Caco-2 (cell line): ENCODE measurements around the gene PTPRG. TPM values are rescaled to one million over a fixed set of nuclear protein-coding genes. Genes with fewer than 3 reads are reported as not detected.

Experiments
- BruUV-seq: library from RNA; stranded (reverse); fragments of 400-500 nt; replicated peaks from 2 replicates; lab custom pipeline; 2021; lab: Mats Ljungman, UMichigan
- CTCF ChIA-PET: fragments of 300-600 bp; sonication (Branson Sonifier 250); formaldehyde crosslinking; loops from one replicate; lab custom pipeline; 2022; ENCODE audit warnings: antibody characterized with exemption; lab: Charles Lee
- POLR2A ChIA-PET: fragments of 300-600 bp; sonication (Branson Sonifier 250); formaldehyde crosslinking; loops from one replicate; lab custom pipeline; 2022; ENCODE audit warnings: antibody characterized with exemption; lab: Charles Lee
- DNase-seq, 2 experiments: peaks; one replicate each; pipeline versions ENCODE4 v3.0.0 to v3.0.0-alpha.2; 2020 to 2022
- H3K27me3 ChIP-seq: replicated peaks from 2 replicates; pipeline ENCODE4 v1.6.0; 2011; ENCODE audit warnings: low read length; ENCODE audit not compliant: control insufficient read depth, insufficient read depth
- H3K36me3 ChIP-seq: 2 replicates; pipeline ENCODE4 v1.5.1; 2011; ENCODE audit warnings: low read length; ENCODE audit not compliant: control insufficient read depth, insufficient read depth
- H3K4me1 ChIP-seq: fragments of 250-450 bp; sonication (Bioruptor Pico); 2 replicates; pipeline ENCODE4 v1.5.1; 2020; ENCODE audit warnings: mild to moderate bottlenecking
- H3K4me3 ChIP-seq: 2 replicates; pipeline ENCODE4 v1.5.1; 2011; ENCODE audit warnings: low read depth, mild to moderate bottlenecking, control low read depth, low read length
- H3K9me3 ChIP-seq: fragments of 250-450 bp; sonication (Bioruptor Pico); 2 replicates; pipeline ENCODE4 v1.5.1; 2020; ENCODE audit warnings: mild to moderate bottlenecking, moderate library complexity
- H3K27ac Mint-ChIP-seq: one replicate; pipeline ENCODE4 v1.8.0; 2022; ENCODE audit warnings: mixed read lengths; ENCODE audit not compliant: unreplicated experiment
- H3K27me3 Mint-ChIP-seq: one replicate; pipeline ENCODE4 v1.8.0; 2022; ENCODE audit warnings: mixed read lengths; ENCODE audit not compliant: insufficient read depth, unreplicated experiment
- H3K36me3 Mint-ChIP-seq: one replicate; pipeline ENCODE4 v1.8.0; 2022; ENCODE audit warnings: mild to moderate bottlenecking, mixed read lengths; ENCODE audit not compliant: insufficient read depth, unreplicated experiment
- H3K4me1 Mint-ChIP-seq: one replicate; pipeline ENCODE4 v1.8.0; 2022; ENCODE audit warnings: low read depth, mixed read lengths; ENCODE audit not compliant: unreplicated experiment
- H3K4me3 Mint-ChIP-seq: one replicate; pipeline ENCODE4 v1.8.0; 2022; ENCODE audit warnings: mild to moderate bottlenecking, moderate library complexity, mixed read lengths; ENCODE audit not compliant: unreplicated experiment
- H3K9me3 Mint-ChIP-seq: one replicate; pipeline ENCODE4 v1.8.0; 2022; ENCODE audit warnings: mixed read lengths; ENCODE audit not compliant: unreplicated experiment
- CTCF ChIP-seq, 2 experiments: fragments of 200-600 bp in 1 of 2; IDR thresholded peaks; 1 replicate in 1 of 2; 2 replicates in 1 of 2; pipeline versions ENCODE4 v1.5.1 to v1.8.0; 2011 to 2022; ENCODE audit warnings: antibody characterized with exemption in 1 of 2, control low read depth in 1 of 2, inconsistent platforms in 1 of 2, low read depth in 1 of 2, low read length in 1 of 2, mild to moderate bottlenecking in 1 of 2, moderate library complexity in 1 of 2; ENCODE audit not compliant: insufficient read depth in 1 of 2, severe bottlenecking in 1 of 2, unreplicated experiment in 1 of 2
- intact Hi-C: fragments of 100-400 bp; cut with micrococcal nuclease; formaldehyde crosslinking; loops from one replicate; pipeline ENCODE4 v1.10.0; 2022; ENCODE audit not compliant: unreplicated experiment
- total RNA-seq: library from RNA; stranded (reverse); gene quantifications from 2 replicates; pipeline ENCODE4 v1.2.3, GENCODE V29; 2022

Gene PTPRG
- total RNA-seq, 1 experiment from 2014 or later = 46.4 TPM

- Histone ChIP-seq H3K9me3 (no peaks in the 10 kb centered on the region), H3K4me1 (no peaks in the 10 kb centered on the region), H3K27me3 (no peaks in the 10 kb centered on the region), H3K4me3 (no peak overlapping the region), H3K36me3 (no peaks in the 10 kb centered on the region)
- ChIA-PET POLR2A (no interaction called here), CTCF (no interaction called here)
- Mint-ChIP-seq H3K4me1 (no peaks in the 10 kb centered on the region), H3K9me3 (no peaks in the 10 kb centered on the region), H3K4me3 (no peak overlapping the region), H3K27ac (no peak overlapping the region), H3K36me3 (no peaks in the 10 kb centered on the region), H3K27me3 (no peaks in the 10 kb centered on the region)
- intact Hi-C loops = no loop called here
- BruUV-seq = no TSS peak
- DNase-seq = no peak
- TF ChIP-seq CTCF (IDR thresholded peaks at IDR 0.05; ENCODE audit: insufficient read depth in 1 of 2, low read depth in 1 of 2, low read length in 1 of 2, severe bottlenecking in 1 of 2, unreplicated experiment in 1 of 2) = no peak
Measured at GRCh38 chr3:62277450-62277849, 716.1 kb downstream of the PTPRG start.

- no peak overlapping the region for H3K4me3 ChIP-seq
- BruUV-seq = no TSS peak
- Mint-ChIP-seq H3K4me3 (no peak overlapping the region), H3K27ac (no peak overlapping the region), H3K36me3 (no peaks in the 10 kb centered on the region), H3K9me3 (no peaks in the 10 kb centered on the region), H3K27me3 (no peaks in the 10 kb centered on the region), H3K4me1 (no peaks in the 10 kb centered on the region)
- no peaks in the 10 kb centered on the region for H3K4me1 ChIP-seq
- no peaks in the 10 kb centered on the region for H3K36me3 ChIP-seq
- intact Hi-C loops = no loop called here
- ChIA-PET CTCF (no interaction called here), POLR2A (no interaction called here)
- no peak for TF ChIP-seq CTCF (IDR thresholded peaks at IDR 0.05; ENCODE audit: insufficient read depth in 1 of 2, low read depth in 1 of 2, low read length in 1 of 2, severe bottlenecking in 1 of 2, unreplicated experiment in 1 of 2)
- DNase-seq = no peak
- H3K27me3 ChIP-seq = no peaks in the 10 kb centered on the region
- no peaks in the 10 kb centered on the region for H3K9me3 ChIP-seq
Measured at GRCh38 chr3:62277986-62278385, 716.6 kb downstream of the PTPRG start.

- H3K36me3 Mint-ChIP-seq = no peaks in the 10 kb centered on the region
- intact Hi-C loops = no loop called here
- no peaks in the 10 kb centered on the region for H3K27me3 ChIP-seq
- H3K4me1 ChIP-seq = no peaks in the 10 kb centered on the region
- H3K36me3 ChIP-seq = no peaks in the 10 kb centered on the region
- no peaks in the 10 kb centered on the region for H3K9me3 Mint-ChIP-seq
- H3K27me3 Mint-ChIP-seq = no peaks in the 10 kb centered on the region
- POLR2A ChIA-PET = no interaction called here
- no peak overlapping the region for H3K27ac Mint-ChIP-seq
- TF ChIP-seq CTCF (IDR thresholded peaks at IDR 0.05; ENCODE audit: insufficient read depth in 1 of 2, low read depth in 1 of 2, low read length in 1 of 2, severe bottlenecking in 1 of 2, unreplicated experiment in 1 of 2) = no peak
- H3K9me3 ChIP-seq = no peaks in the 10 kb centered on the region
- H3K4me3 Mint-ChIP-seq = no peak overlapping the region
- CTCF ChIA-PET = no interaction called here
- no peaks in the 10 kb centered on the region for H3K4me1 Mint-ChIP-seq
- DNase-seq = no peak
- no TSS peak for BruUV-seq
- no peak overlapping the region for H3K4me3 ChIP-seq
Measured at GRCh38 chr3:62281726-62282125, 720.4 kb downstream of the PTPRG start.
